Esophagus squamous epithelium (tissue), 4 donors: ENCODE data around the gene NAT9.

Experiments
- POLR2A ChIP-seq, 4 donors: fragments of 450-650 bp; IDR thresholded peaks; one replicate each; pipeline ENCODE4 v1.6.1; 2017; ENCODE audit warnings: antibody characterized with exemption in 4 of 4, mild to moderate bottlenecking in 4 of 4, moderate library complexity in 3 of 4
- TF ChIP-seq, protein P1 (sequence below), 6 experiments: fragments of 450-650 bp in 4 of 6; fragments of 200-600 bp in 2 of 6; sonication (generic) in 2 of 6; IDR thresholded peaks; one replicate each; pipeline ENCODE4 v1.5.1; 2016 to 2019; ENCODE audit warnings: antibody characterized with exemption in 6 of 6, mild to moderate bottlenecking in 4 of 6, moderate library complexity in 4 of 6

DNA sequence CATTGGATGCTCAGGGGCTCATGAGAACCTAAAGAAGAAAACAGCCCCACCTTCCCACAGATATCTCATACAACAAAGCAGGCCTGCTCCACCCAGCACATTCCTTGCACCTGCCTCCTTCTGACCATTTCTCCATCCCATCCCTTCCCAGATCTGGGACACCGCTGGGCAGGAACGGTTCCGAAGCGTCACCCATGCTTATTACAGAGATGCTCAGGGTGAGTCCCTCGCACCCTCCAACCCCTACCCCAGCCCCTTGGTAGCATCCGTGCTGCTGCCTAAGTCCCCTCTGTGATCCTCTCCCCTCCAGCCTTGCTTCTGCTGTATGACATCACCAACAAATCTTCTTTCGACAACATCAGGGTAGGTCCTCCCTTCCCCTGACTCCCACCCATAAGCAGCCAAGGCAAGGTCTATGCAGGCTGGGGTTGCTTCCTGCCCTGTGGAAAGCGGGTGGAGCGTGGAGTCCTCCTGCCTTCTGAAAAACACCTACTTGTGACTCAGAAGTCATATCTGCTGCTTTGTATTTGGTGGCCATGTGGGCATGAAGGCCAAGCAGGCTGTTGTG lies 33.1 kb downstream of the NAT9 start:
- TF ChIP-seq, protein P1, sequence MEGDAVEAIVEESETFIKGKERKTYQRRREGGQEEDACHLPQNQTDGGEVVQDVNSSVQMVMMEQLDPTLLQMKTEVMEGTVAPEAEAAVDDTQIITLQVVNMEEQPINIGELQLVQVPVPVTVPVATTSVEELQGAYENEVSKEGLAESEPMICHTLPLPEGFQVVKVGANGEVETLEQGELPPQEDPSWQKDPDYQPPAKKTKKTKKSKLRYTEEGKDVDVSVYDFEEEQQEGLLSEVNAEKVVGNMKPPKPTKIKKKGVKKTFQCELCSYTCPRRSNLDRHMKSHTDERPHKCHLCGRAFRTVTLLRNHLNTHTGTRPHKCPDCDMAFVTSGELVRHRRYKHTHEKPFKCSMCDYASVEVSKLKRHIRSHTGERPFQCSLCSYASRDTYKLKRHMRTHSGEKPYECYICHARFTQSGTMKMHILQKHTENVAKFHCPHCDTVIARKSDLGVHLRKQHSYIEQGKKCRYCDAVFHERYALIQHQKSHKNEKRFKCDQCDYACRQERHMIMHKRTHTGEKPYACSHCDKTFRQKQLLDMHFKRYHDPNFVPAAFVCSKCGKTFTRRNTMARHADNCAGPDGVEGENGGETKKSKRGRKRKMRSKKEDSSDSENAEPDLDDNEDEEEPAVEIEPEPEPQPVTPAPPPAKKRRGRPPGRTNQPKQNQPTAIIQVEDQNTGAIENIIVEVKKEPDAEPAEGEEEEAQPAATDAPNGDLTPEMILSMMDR (IDR thresholded peaks at IDR 0.05) = no peak
- TF ChIP-seq POLR2A (IDR thresholded peaks at IDR 0.05) = no peak
